ENCODE data around the gene OSGIN1. TPM values are rescaled to one million over a fixed set of nuclear protein-coding genes. Genes with fewer than 3 reads are reported as not detected.

OSGIN1 gene
- polyA plus RNA-seq, 1 donor from 2014 or later: 2.1 TPM

GRCh38 chr16:83926726-83927397, 26.2 kb upstream of the OSGIN1 start:
- Histone ChIP-seq H3K36me3 (ENCODE audit: insufficient read depth, low read length) (no peaks in the 10 kb centered on the region), H2AFZ (ENCODE audit: low read depth, low read length) (no peak overlapping the region), H3K27ac (ENCODE audit: low read length) (no peak overlapping the region), H3F3A (ENCODE audit: insufficient read depth, low read length, poor library complexity, severe bottlenecking) (no peaks in the 10 kb centered on the region), H3K4me3 (ENCODE audit: low read length) (peak overlapping the region; percentile 15), H3K9me3 (ENCODE audit: low read length) (no peaks in the 10 kb centered on the region), H4K20me1 (ENCODE audit: insufficient read depth) (no peaks in the 10 kb centered on the region), H3K4me2 (ENCODE audit: low read length) (no peak overlapping the region), H3K9me2 (ENCODE audit: insufficient read depth, low read length) (no peaks in the 10 kb centered on the region), H3K79me2 (replicated peaks; ENCODE audit: insufficient read depth, low read length) (no peaks in the 10 kb centered on the region), H3K27me3 (ENCODE audit: insufficient read depth, low read depth, low read length) (no peaks in the 10 kb centered on the region), H3K9ac (ENCODE audit: low read length) (no peak overlapping the region)
- TF ChIP-seq CTCF (IDR thresholded peaks at IDR 0.05; ENCODE audit: poor library complexity, severe bottlenecking) (peak; percentile 95), EZH2 (IDR thresholded peaks at IDR 0.05; ENCODE audit: borderline replicate concordance, insufficient read depth, low read length, poor library complexity, severe bottlenecking) (no peak), RAD21 (conservative IDR thresholded peaks at IDR 0.05) (peak; percentile 81), SMC3 (conservative IDR thresholded peaks at IDR 0.05; ENCODE audit: poor library complexity) (peak; percentile 86)

GRCh38 chr16:83928341-83929055, 24.5 kb upstream of the OSGIN1 start:
- Histone ChIP-seq H3K9ac (ENCODE audit: low read length) (no peak overlapping the region), H3K9me2 (ENCODE audit: insufficient read depth, low read length) (no peaks in the 10 kb centered on the region), H3K9me3 (ENCODE audit: low read length) (no peaks in the 10 kb centered on the region), H3K27ac (ENCODE audit: low read length) (no peak overlapping the region), H3F3A (ENCODE audit: insufficient read depth, low read length, poor library complexity, severe bottlenecking) (no peaks in the 10 kb centered on the region), H3K4me3 (ENCODE audit: low read length) (no peak overlapping the region), H3K4me2 (ENCODE audit: low read length) (no peak overlapping the region), H2AFZ (ENCODE audit: low read depth, low read length) (no peak overlapping the region), H3K79me2 (replicated peaks; ENCODE audit: insufficient read depth, low read length) (no peaks in the 10 kb centered on the region), H3K36me3 (ENCODE audit: insufficient read depth, low read length) (no peaks in the 10 kb centered on the region), H3K27me3 (ENCODE audit: insufficient read depth, low read depth, low read length) (no peaks in the 10 kb centered on the region), H4K20me1 (ENCODE audit: insufficient read depth) (no peaks in the 10 kb centered on the region)
- no peak for TF ChIP-seq EP300 (conservative IDR thresholded peaks at IDR 0.05; ENCODE audit: poor library complexity, severe bottlenecking)
- no peak for TF ChIP-seq POLR2AphosphoS5 (IDR thresholded peaks at IDR 0.05)
- TF ChIP-seq CTCF (IDR thresholded peaks at IDR 0.05; ENCODE audit: poor library complexity, severe bottlenecking): no peak
- no peak for TF ChIP-seq SMC3 (conservative IDR thresholded peaks at IDR 0.05; ENCODE audit: poor library complexity)
- TF ChIP-seq REST (IDR thresholded peaks at IDR 0.05; ENCODE audit: borderline replicate concordance): no peak
- no peak for TF ChIP-seq EZH2 (IDR thresholded peaks at IDR 0.05; ENCODE audit: borderline replicate concordance, insufficient read depth, low read length, poor library complexity, severe bottlenecking)
